Panc1 (cell line): ENCODE results near the gene SCLY. TPM values are rescaled to one million over a fixed set of nuclear protein-coding genes. Genes with fewer than 3 reads are reported as not detected.

Experiments used
- ATAC-seq: fragments of 200-7000 bp; cut with Tn5 transposase; 2 replicates; pipeline ENCODE4 v1.9.1; 2020; ENCODE audit warnings: mild to moderate bottlenecking, moderate library complexity
- BruUV-seq: library from RNA; stranded (reverse); fragments of 400-500 nt; replicated peaks from 2 replicates; lab custom pipeline; 2021; lab: Mats Ljungman, UMichigan
- CTCF ChIA-PET: fragments of 300-600 bp; sonication (Branson Sonifier 250); formaldehyde crosslinking; loops from one replicate; lab custom pipeline; 2022; ENCODE audit warnings: antibody characterized with exemption; lab: Charles Lee
- POLR2A ChIA-PET: fragments of 300-600 bp; sonication (Branson Sonifier 250); formaldehyde crosslinking; loops from one replicate; lab custom pipeline; 2022; ENCODE audit warnings: antibody characterized with exemption; lab: Charles Lee
- DNase-seq: peaks from one replicate; pipeline ENCODE4 v3.0.0-alpha.2; 2010; ENCODE audit warnings: low read depth, low spot score
- H3K27ac ChIP-seq: 2 replicates; pipeline ENCODE4 v1.5.1; 2011; ENCODE audit warnings: mild to moderate bottlenecking, low read length, inconsistent platforms
- H3K27me3 ChIP-seq: fragments of 200-500 bp; sonication (Bioruptor generic); 2 replicates; pipeline ENCODE4 v1.6.0; 2014; ENCODE audit warnings: low read length, inconsistent platforms; ENCODE audit not compliant: control insufficient read depth, insufficient read depth
- H3K36me3 ChIP-seq: fragments of 200-500 bp; sonication (Bioruptor generic); 2 replicates; pipeline ENCODE4 v1.5.1; 2014; ENCODE audit warnings: inconsistent platforms, mild to moderate bottlenecking, low read length, moderate library complexity; ENCODE audit not compliant: control insufficient read depth, insufficient read depth
- H3K4me1 ChIP-seq: 2 replicates; pipeline ENCODE4 v1.5.1; 2011; ENCODE audit warnings: inconsistent platforms, mild to moderate bottlenecking, low read length, moderate library complexity; ENCODE audit not compliant: control insufficient read depth, insufficient read depth
- H3K4me3 ChIP-seq, 2 experiments: 2 replicates each; pipeline ENCODE4 v1.5.1; 2011 to 2012; ENCODE audit warnings: low read depth in 2 of 2, low read length in 2 of 2, mild to moderate bottlenecking in 2 of 2, inconsistent platforms in 1 of 2, moderate library complexity in 1 of 2
- H3K9me3 ChIP-seq: fragments of 200-500 bp; sonication (Bioruptor generic); 2 replicates; pipeline ENCODE4 v1.5.1; 2014; ENCODE audit warnings: low read depth, mild to moderate bottlenecking, inconsistent platforms, low read length, moderate library complexity; ENCODE audit not compliant: control insufficient read depth, insufficient read depth
- POLR2AphosphoS5 ChIP-seq: IDR thresholded peaks from 2 replicates; pipeline ENCODE4 v1.6.1; 2012; ENCODE audit warnings: mild to moderate bottlenecking, low read depth, low read length, moderate library complexity
- REST ChIP-seq, 2 experiments: IDR thresholded peaks; 2 replicates each; pipeline ENCODE4 v1.6.1; 2011 to 2012; ENCODE audit warnings: low read depth in 2 of 2, control low read depth in 1 of 2, low read length in 1 of 2, mild to moderate bottlenecking in 1 of 2, moderate library complexity in 1 of 2; ENCODE audit not compliant: insufficient read depth in 1 of 2
- SIN3A ChIP-seq: IDR thresholded peaks from 2 replicates; pipeline ENCODE4 v1.6.1; 2012; ENCODE audit warnings: low read depth, mild to moderate bottlenecking, low read length, moderate library complexity, borderline replicate concordance; ENCODE audit not compliant: insufficient read depth
- TCF7L2 ChIP-seq: IDR thresholded peaks from 2 replicates; pipeline ENCODE4 v1.6.1; 2011; ENCODE audit warnings: mild to moderate bottlenecking, low read depth, low read length, inconsistent platforms
- in situ Hi-C: cut with HindIII; loops from 2 replicates; pipeline ENCODE4 v1.10.0; 2016; ENCODE audit warnings: low sequenced_read_pairs, low pct_unique_long_range_greater_than_20kb
- intact Hi-C: fragments of 100-400 bp; cut with micrococcal nuclease; formaldehyde crosslinking; loops from one replicate; pipeline ENCODE4 v1.10.0; 2022; ENCODE audit not compliant: unreplicated experiment
- total RNA-seq: library from RNA; stranded (reverse); gene quantifications from one replicate; pipeline ENCODE4 v1.2.1, GENCODE V29; 2021; ENCODE audit not compliant: unreplicated experiment
- TF ChIP-seq, protein P1 (sequence below): fragments of 450-650 bp; IDR thresholded peaks from 2 replicates; pipeline ENCODE4 v1.5.1; 2017; ENCODE audit warnings: mild to moderate bottlenecking

Gene SCLY
- total RNA-seq, 1 experiment from 2014 or later: 31.4 TPM

- BruUV-seq: no TSS peak
- Histone ChIP-seq H3K36me3 (no peaks in the 10 kb centered on the region), H3K27me3 (no peaks in the 10 kb centered on the region), H3K4me3 (no peak overlapping the region), H3K4me1 (no peaks in the 10 kb centered on the region), H3K27ac (no peak overlapping the region), H3K9me3 (no peaks in the 10 kb centered on the region)
- ATAC-seq (no peak), DNase-seq (no peak)
- CTCF ChIA-PET: no interaction called here
- intact Hi-C loops: no loop called here
- POLR2A ChIA-PET: interaction anchor here (0.6 kb wide), 1 partner anchor 33 kb away, joined by 5 read pairs; no protein-coding TSS in a partner anchor
- TF ChIP-seq POLR2AphosphoS5 (no peak), REST (IDR thresholded peaks at IDR 0.05; ENCODE audit: insufficient read depth in 1 of 2, low read depth in 2 of 2, low read length in 1 of 2) (no peak), TCF7L2 (no peak), SIN3A (no peak)
- TF ChIP-seq, protein P1, sequence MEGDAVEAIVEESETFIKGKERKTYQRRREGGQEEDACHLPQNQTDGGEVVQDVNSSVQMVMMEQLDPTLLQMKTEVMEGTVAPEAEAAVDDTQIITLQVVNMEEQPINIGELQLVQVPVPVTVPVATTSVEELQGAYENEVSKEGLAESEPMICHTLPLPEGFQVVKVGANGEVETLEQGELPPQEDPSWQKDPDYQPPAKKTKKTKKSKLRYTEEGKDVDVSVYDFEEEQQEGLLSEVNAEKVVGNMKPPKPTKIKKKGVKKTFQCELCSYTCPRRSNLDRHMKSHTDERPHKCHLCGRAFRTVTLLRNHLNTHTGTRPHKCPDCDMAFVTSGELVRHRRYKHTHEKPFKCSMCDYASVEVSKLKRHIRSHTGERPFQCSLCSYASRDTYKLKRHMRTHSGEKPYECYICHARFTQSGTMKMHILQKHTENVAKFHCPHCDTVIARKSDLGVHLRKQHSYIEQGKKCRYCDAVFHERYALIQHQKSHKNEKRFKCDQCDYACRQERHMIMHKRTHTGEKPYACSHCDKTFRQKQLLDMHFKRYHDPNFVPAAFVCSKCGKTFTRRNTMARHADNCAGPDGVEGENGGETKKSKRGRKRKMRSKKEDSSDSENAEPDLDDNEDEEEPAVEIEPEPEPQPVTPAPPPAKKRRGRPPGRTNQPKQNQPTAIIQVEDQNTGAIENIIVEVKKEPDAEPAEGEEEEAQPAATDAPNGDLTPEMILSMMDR: no peak
- in situ Hi-C loops: no loop called here
These were observed 61.8 kb downstream of the SCLY start for GRCh38 chr2:238122287-238123217.

GRCh38 chr2:238123218-238123971 is 62.6 kb downstream of the SCLY start:
- no peak for DNase-seq
- no peaks in the 10 kb centered on the region for H3K36me3 ChIP-seq
- no peaks in the 10 kb centered on the region for H3K27me3 ChIP-seq
- H3K9me3 ChIP-seq: no peaks in the 10 kb centered on the region
- intact Hi-C loops (no loop called here), in situ Hi-C loops (no loop called here)
- ATAC-seq: no peak
- POLR2A ChIA-PET: interaction anchor here (0.6 kb wide), 1 partner anchor 34 kb away, joined by 5 read pairs; no protein-coding TSS in a partner anchor
- CTCF ChIA-PET: no interaction called here
- H3K4me3 ChIP-seq: no peak overlapping the region
- H3K27ac ChIP-seq: no peak overlapping the region
- no TSS peak for BruUV-seq
- H3K4me1 ChIP-seq: no peaks in the 10 kb centered on the region
- no peak for TF ChIP-seq REST (IDR thresholded peaks at IDR 0.05; ENCODE audit: insufficient read depth in 1 of 2, low read depth in 2 of 2, low read length in 1 of 2)
